Activated effector memory CD4-positive, alpha-beta T cell treated with Interleukin-2 at 50 U/mL for 16 hours (primary cell): ENCODE data around the gene SPTLC2.
"Not testable (repeated sequence)": the region's sequence is repeated elsewhere in the genome, so short reads cannot be mapped to it uniquely, and the experiment has no call there.

ENCODE experiments used
- DNase-seq: peaks from one replicate; pipeline ENCODE4 v3.0.0-alpha.2; 2020

The SPTLC2 gene

GRCh38 chr14:77616454-77617229 is at the start of gene SPTLC2:
SPTLC2 (minus strand) TSS chr14:77616637; CDS start chr14:77616579, 58 bp downstream.
- DNase-seq, result peak; percentile 95

GRCh38 chr14:77663293-77663692 is 46.9 kb upstream of the SPTLC2 start:
- DNase-seq, result no peak

- DNase-seq, result not testable (repeated sequence)
Observed at GRCh38 chr14:77661562-77661961, 45.1 kb upstream of the SPTLC2 start.

GRCh38 chr14:77660754-77661153 is 44.3 kb upstream of the SPTLC2 start:
- no peak for DNase-seq

- no peak for DNase-seq
Observed at GRCh38 chr14:77659831-77660230, 43.4 kb upstream of the SPTLC2 start.

GRCh38 chr14:77657280-77657679 is 40.8 kb upstream of the SPTLC2 start:
- DNase-seq, result no peak

- no peak for DNase-seq
Observed at GRCh38 chr14:77654001-77654441, 37.6 kb upstream of the SPTLC2 start.

- DNase-seq, result no peak
Observed at GRCh38 chr14:77649326-77649725, 32.9 kb upstream of the SPTLC2 start.

- no peak for DNase-seq
Observed at GRCh38 chr14:77648520-77649200, 32.2 kb upstream of the SPTLC2 start.

- DNase-seq, result no peak
Observed at GRCh38 chr14:77647853-77648252, 31.4 kb upstream of the SPTLC2 start.

- DNase-seq, result no peak
Observed at GRCh38 chr14:77646907-77647306, 30.5 kb upstream of the SPTLC2 start.

- no peak for DNase-seq
Observed at GRCh38 chr14:77645520-77646230, 29.2 kb upstream of the SPTLC2 start.

GRCh38 chr14:77642407-77642806 is 26.0 kb upstream of the SPTLC2 start:
- no peak for DNase-seq

GRCh38 chr14:77641534-77642341 is 25.3 kb upstream of the SPTLC2 start:
- peak; percentile 54 for DNase-seq

- DNase-seq, result no peak
Observed at GRCh38 chr14:77640756-77641533, 24.5 kb upstream of the SPTLC2 start.

- DNase-seq, result no peak
Observed at GRCh38 chr14:77638771-77639171, 22.3 kb upstream of the SPTLC2 start.

GRCh38 chr14:77635869-77636268 is 19.4 kb upstream of the SPTLC2 start:
- DNase-seq, result not testable (repeated sequence)

GRCh38 chr14:77635466-77635865 is 19.0 kb upstream of the SPTLC2 start:
- DNase-seq, result not testable (repeated sequence)

GRCh38 chr14:77630111-77630510 is 13.7 kb upstream of the SPTLC2 start:
- no peak for DNase-seq

- no peak for DNase-seq
Observed at GRCh38 chr14:77625360-77625759, 8.9 kb upstream of the SPTLC2 start.

GRCh38 chr14:77623201-77623600 is 6.8 kb upstream of the SPTLC2 start:
- no peak for DNase-seq
